Right atrium auricular region (tissue), 2 donors: ENCODE results near the gene ZBTB7C. TPM values are rescaled to one million over a fixed set of nuclear protein-coding genes. Genes with fewer than 3 reads are reported as not detected.
A peak's percentile ranks its signal among the peaks of the same experiment; 100 is the strongest.

Experiments used
- DNase-seq: peaks from one replicate; pipeline ENCODE4 v3.0.0-alpha.2; 2019; ENCODE audit warnings: low spot score
- H3K27ac ChIP-seq, 2 donors: fragments of 200-600 bp; sonication (generic); 1 replicate in 1 of 2; 2 replicates in 1 of 2; pipeline ENCODE4 v1.5.1; 2016 to 2019
- H3K27me3 ChIP-seq, 2 donors: fragments of 200-600 bp; sonication (generic); one replicate each; pipeline versions ENCODE4 v1.5.1 to v1.6.0; 2017 to 2019
- H3K36me3 ChIP-seq: fragments of 200-600 bp; sonication (generic); one replicate; pipeline ENCODE4 v1.5.1; 2016
- H3K4me1 ChIP-seq, 2 donors: fragments of 200-600 bp; sonication (generic); one replicate each; pipeline versions ENCODE4 v1.5.1 to v1.6.0; 2017 to 2019
- H3K4me3 ChIP-seq, 2 donors: fragments of 200-600 bp; sonication (generic); 1 replicate in 1 of 2; 2 replicates in 1 of 2; pipeline ENCODE4 v1.5.1; 2017 to 2019; ENCODE audit warnings: mild to moderate bottlenecking in 1 of 2, moderate library complexity in 1 of 2
- H3K9me3 ChIP-seq, 2 donors: fragments of 200-600 bp; sonication (generic); one replicate each; pipeline ENCODE4 v1.5.1; 2019
- CTCF ChIP-seq, 2 donors: fragments of 200-600 bp; sonication (generic); IDR thresholded peaks; one replicate each; pipeline ENCODE4 v1.5.1; 2019; ENCODE audit warnings: antibody characterized with exemption in 2 of 2
- total RNA-seq, 2 donors: library from RNA; depleted of rRNA; stranded (reverse); fragments of >200 nt; gene quantifications; one replicate each; pipeline ENCODE4 v1.1.0, GENCODE V29; 2016

The ZBTB7C gene
- total RNA-seq, 2 donors from 2014 or later = 1.8 to 7.7 TPM

- DNase-seq = no peak
- H3K27ac ChIP-seq = no peak overlapping the region
- no peaks in the 10 kb centered on the region for H3K9me3 ChIP-seq
- no peaks in the 10 kb centered on the region for H3K36me3 ChIP-seq
- TF ChIP-seq CTCF (IDR thresholded peaks at IDR 0.05) = no peak
- H3K27me3 ChIP-seq = no peaks in the 10 kb centered on the region
- no peak overlapping the region for H3K4me3 ChIP-seq
- H3K4me1 ChIP-seq = peaks cover 0 to 30% of the 10 kb centered on the region in 2 donors
Measured at GRCh38 chr18:48026216-48026615, 383.0 kb downstream of the ZBTB7C start.

DNA sequence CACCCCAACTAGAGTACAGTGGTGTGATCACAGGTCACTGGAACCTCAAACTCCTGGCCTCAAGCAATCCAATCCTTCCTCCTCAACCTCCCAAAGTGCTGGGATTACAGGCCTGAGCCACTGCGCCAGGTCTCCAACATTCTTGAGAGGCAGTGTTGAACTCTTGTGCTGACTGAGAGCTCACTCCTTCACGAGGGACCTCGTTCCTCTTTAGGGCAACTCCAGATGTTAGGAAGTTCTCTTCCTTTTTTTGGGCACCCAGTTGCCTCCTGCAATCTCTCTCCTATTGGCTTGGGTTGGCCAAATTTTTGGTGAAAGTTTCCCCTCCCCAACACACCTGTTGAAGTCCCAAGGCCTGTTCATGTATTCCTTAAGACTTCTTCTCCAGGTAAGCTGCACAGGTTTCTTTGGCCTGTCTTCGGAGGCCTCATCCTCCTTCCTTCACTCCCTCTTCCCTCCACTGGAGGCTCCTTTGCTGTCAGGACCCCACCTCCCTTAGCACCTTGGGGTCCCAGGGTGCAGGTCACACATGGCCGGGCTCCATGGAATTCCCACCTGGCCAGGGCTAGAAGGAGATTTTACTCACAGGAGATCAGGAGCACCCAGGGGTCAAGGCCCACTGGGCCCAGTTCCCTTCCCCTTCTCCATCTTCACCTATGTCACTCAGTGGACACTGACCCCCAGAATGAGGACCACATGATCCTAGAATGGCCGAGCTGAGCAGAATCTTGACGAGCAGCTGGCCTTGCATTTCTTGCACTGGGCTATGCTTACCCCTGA lies 384.1 kb downstream of the ZBTB7C start:
- no peak overlapping the region for H3K4me3 ChIP-seq
- no peak for DNase-seq
- no peaks in the 10 kb centered on the region for H3K9me3 ChIP-seq
- TF ChIP-seq CTCF (IDR thresholded peaks at IDR 0.05) = no peak
- peaks cover 0 to 30% of the 10 kb centered on the region in 2 donors for H3K4me1 ChIP-seq
- no peak overlapping the region for H3K27ac ChIP-seq
- no peaks in the 10 kb centered on the region for H3K27me3 ChIP-seq
- no peaks in the 10 kb centered on the region for H3K36me3 ChIP-seq

DNA sequence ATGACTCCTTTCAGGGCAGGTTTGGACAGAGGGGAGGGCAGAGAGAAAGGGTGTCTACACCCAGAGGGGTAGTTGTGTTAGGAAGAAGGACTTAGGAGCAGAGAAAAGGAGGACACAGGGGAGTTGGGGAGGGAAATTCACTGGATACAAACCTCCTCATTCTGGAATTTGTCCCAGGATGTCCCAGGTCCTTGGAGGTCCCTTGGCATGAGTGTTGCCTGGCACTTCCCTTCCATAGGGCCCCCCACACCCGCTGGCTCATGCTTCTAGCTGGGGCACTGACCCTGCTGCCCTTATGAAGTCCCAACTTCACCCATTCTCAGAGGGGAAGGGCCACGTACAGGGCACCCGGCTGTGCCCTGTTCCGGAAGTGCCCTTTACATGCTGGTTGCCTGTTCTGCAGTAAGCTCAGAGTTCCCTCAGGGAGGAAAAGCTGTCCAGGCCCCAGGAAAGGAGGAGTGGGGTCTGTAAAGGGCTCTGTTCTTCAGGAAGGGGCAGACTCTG lies 385.1 kb downstream of the ZBTB7C start:
- Histone ChIP-seq H3K27ac (no peak overlapping the region), H3K9me3 (no peaks in the 10 kb centered on the region), H3K36me3 (no peaks in the 10 kb centered on the region), H3K4me3 (no peak overlapping the region), H3K27me3 (no peaks in the 10 kb centered on the region), H3K4me1 (peaks cover 0 to 30% of the 10 kb centered on the region in 2 donors)
- no peak for DNase-seq
- no peak for TF ChIP-seq CTCF (IDR thresholded peaks at IDR 0.05)

- no peaks in the 10 kb centered on the region for H3K27me3 ChIP-seq
- no peaks in the 10 kb centered on the region for H3K36me3 ChIP-seq
- H3K27ac ChIP-seq = no peak overlapping the region
- H3K9me3 ChIP-seq = no peaks in the 10 kb centered on the region
- no peak overlapping the region for H3K4me3 ChIP-seq
- peak in 1 of 2 donors; percentile 56 for TF ChIP-seq CTCF (IDR thresholded peaks at IDR 0.05)
- H3K4me1 ChIP-seq = peaks cover 0 to 30% of the 10 kb centered on the region in 2 donors
- no peak for DNase-seq
Measured at GRCh38 chr18:48023334-48024008, 385.7 kb downstream of the ZBTB7C start.

- peaks cover 0 to 26% of the 10 kb centered on the region in 2 donors for H3K4me1 ChIP-seq
- H3K27me3 ChIP-seq = no peaks in the 10 kb centered on the region
- peak; percentile 14 to 74 for TF ChIP-seq CTCF (IDR thresholded peaks at IDR 0.05)
- no peak for DNase-seq
- H3K4me3 ChIP-seq = no peak overlapping the region
- no peaks in the 10 kb centered on the region for H3K9me3 ChIP-seq
- no peaks in the 10 kb centered on the region for H3K36me3 ChIP-seq
- no peak overlapping the region for H3K27ac ChIP-seq
Measured at GRCh38 chr18:48022531-48023329, 386.5 kb downstream of the ZBTB7C start.
